GM19035 (cell line): ENCODE measurements around the gene CCN6.
"Not testable (repeated sequence)": the region's sequence is repeated elsewhere in the genome, so short reads cannot be mapped to it uniquely, and the experiment has no call there.

Experiments used
- ATAC-seq: cut with Tn5 transposase; IDR thresholded peaks from one replicate; pipeline ENCODE4 v1.9.1; 2021; ENCODE audit not compliant: unreplicated experiment

Gene CCN6

GRCh38 chr6:112049026-112049799, 4.7 kb upstream of the CCN6 start:
- no peak for ATAC-seq

- ATAC-seq: no peak
Observed at GRCh38 chr6:112049996-112050395, 3.9 kb upstream of the CCN6 start.

GRCh38 chr6:112050429-112050828, 3.5 kb upstream of the CCN6 start:
- ATAC-seq: no peak

- ATAC-seq: not testable (repeated sequence)
Observed at GRCh38 chr6:112051251-112051740, 2.6 kb upstream of the CCN6 start.

- no peak for ATAC-seq
Observed at GRCh38 chr6:112054555-112055190, 769 bp downstream of the CCN6 start.

- no peak for ATAC-seq
Observed at GRCh38 chr6:112058243-112059032, 4.5 kb downstream of the CCN6 start.

GRCh38 chr6:112061605-112062004, 7.7 kb downstream of the CCN6 start:
- no peak for ATAC-seq

GRCh38 chr6:112062966-112063365, 9.1 kb downstream of the CCN6 start:
- ATAC-seq: no peak

- no peak for ATAC-seq
Observed at GRCh38 chr6:112065426-112065986, 11.6 kb downstream of the CCN6 start.

GRCh38 chr6:112066606-112067005, 12.7 kb downstream of the CCN6 start:
- ATAC-seq: no peak

GRCh38 chr6:112081569-112081968, 27.7 kb downstream of the CCN6 start:
- no peak for ATAC-seq

GRCh38 chr6:112085286-112086065, 31.6 kb downstream of the CCN6 start:
- ATAC-seq: no peak

GRCh38 chr6:112086744-112087135, 32.8 kb downstream of the CCN6 start:
- ATAC-seq: peak; percentile 37

GRCh38 chr6:112087136-112087911, 33.4 kb downstream of the CCN6 start, which contains the start of the genes FAM229B and TUBE1:
FAM229B (plus strand) TSS chr6:112087591; CDS start chr6:112099284, 11,693 bp downstream.
TUBE1 (minus strand) TSS chr6:112087482; CDS start chr6:112087434, 48 bp downstream.
- ATAC-seq: peak; percentile 98

- ATAC-seq: no peak
Observed at GRCh38 chr6:112087916-112088315, 34.0 kb downstream of the CCN6 start.

GRCh38 chr6:112096901-112097300, 43.0 kb downstream of the CCN6 start:
- ATAC-seq: no peak

GRCh38 chr6:112100561-112100960, 46.7 kb downstream of the CCN6 start:
- no peak for ATAC-seq

- not testable (repeated sequence) for ATAC-seq
Observed at GRCh38 chr6:112106026-112106425, 52.1 kb downstream of the CCN6 start.

GRCh38 chr6:112106562-112106961, 52.7 kb downstream of the CCN6 start:
- no peak for ATAC-seq
